Body of pancreas (tissue), 4 donors: ENCODE data around the gene PCMT1.

Experiments used
- CTCF ChIP-seq, 7 experiments: fragments of 450-650 bp in 4 of 7; fragments of 200-600 bp in 3 of 7; sonication (generic) in 3 of 7; IDR thresholded peaks; one replicate each; pipeline ENCODE4 v1.5.1; 2016 to 2019; ENCODE audit warnings: antibody characterized with exemption in 7 of 7
- POLR2A ChIP-seq, 3 donors: fragments of 450-650 bp; IDR thresholded peaks; one replicate each; pipeline ENCODE4 v1.6.1; 2016; ENCODE audit warnings: antibody characterized with exemption in 3 of 3, mild to moderate bottlenecking in 2 of 3

- TF ChIP-seq CTCF (IDR thresholded peaks at IDR 0.05) (no peak), POLR2A (IDR thresholded peaks at IDR 0.05) (no peak)
Measured at GRCh38 chr6:149844480-149844879, 94.9 kb downstream of the PCMT1 start.
